ENCODE data around the gene TMEM179. TPM values are rescaled to one million over a fixed set of nuclear protein-coding genes. Genes with fewer than 3 reads are reported as not detected.

TMEM179 gene
- total and polyA plus RNA-seq, 12 donors = 0.17 to 1.0 (median 0.39) TPM; not detected in 5

DNA sequence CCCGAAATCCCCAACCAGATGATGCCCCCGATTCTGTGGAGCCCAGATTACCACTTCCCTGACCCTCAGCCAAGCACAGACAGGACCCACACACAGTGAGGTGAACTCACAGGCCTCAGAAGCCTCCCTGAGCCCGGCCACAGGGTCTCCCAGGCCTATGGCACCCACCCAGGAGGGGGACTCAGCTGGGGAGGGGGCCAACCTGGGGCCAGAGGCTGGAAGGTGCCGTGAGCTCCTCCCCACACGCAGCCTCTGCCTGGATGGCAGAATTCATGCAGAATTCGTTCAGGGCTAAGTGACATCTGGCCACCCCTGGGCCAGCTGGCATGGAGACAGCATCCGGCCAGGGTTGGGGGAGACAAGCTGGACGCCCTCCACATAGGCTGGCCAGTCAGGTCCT lies 11.8 kb downstream of the TMEM179 start:
- peaks cover 0 to 20% (median 8%) of the 10 kb centered on the region in 7 donors for H3K27me3 ChIP-seq
- intact Hi-C loops (cut with DNase I) = no loop called here
- H3K4me3 ChIP-seq = no peak overlapping the region
- 56 to 60% methylated on average over 8 of the region's 8 CpGs for WGBS, 2 donors
- no peaks in the 10 kb centered on the region for H3K9me3 ChIP-seq
- peaks cover 0 to 21% (median 3%) of the 10 kb centered on the region in 9 donors for H3K4me1 ChIP-seq
- TF ChIP-seq, protein P1, sequence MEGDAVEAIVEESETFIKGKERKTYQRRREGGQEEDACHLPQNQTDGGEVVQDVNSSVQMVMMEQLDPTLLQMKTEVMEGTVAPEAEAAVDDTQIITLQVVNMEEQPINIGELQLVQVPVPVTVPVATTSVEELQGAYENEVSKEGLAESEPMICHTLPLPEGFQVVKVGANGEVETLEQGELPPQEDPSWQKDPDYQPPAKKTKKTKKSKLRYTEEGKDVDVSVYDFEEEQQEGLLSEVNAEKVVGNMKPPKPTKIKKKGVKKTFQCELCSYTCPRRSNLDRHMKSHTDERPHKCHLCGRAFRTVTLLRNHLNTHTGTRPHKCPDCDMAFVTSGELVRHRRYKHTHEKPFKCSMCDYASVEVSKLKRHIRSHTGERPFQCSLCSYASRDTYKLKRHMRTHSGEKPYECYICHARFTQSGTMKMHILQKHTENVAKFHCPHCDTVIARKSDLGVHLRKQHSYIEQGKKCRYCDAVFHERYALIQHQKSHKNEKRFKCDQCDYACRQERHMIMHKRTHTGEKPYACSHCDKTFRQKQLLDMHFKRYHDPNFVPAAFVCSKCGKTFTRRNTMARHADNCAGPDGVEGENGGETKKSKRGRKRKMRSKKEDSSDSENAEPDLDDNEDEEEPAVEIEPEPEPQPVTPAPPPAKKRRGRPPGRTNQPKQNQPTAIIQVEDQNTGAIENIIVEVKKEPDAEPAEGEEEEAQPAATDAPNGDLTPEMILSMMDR (IDR thresholded peaks at IDR 0.05) = no peak
- ATAC-seq = peak in 2 of 8 donors; percentile 0 to 3
- no peak overlapping the region for H3K27ac ChIP-seq
- DNase-seq = peak in 1 of 2 donors; percentile 10
- H3K36me3 ChIP-seq = peaks cover 0 to 18% (median 0%) of the 10 kb centered on the region in 9 donors

DNA sequence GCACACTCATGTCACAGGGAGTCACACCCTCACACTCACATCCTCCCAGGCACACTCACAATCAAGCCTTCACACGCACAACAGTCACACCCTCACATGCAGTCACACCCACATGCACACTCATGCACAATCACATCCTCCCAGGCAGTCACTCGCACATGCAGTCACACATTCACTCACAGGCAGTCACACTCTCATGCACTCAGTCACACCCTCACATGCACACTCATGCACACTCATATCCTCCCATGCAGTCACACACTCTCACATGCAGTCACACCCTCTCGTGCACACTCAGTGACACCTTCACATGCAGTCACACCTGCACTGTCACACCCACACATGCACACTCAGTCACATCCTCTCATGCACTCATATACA lies 12.3 kb downstream of the TMEM179 start:
- no peak overlapping the region for H3K4me3 ChIP-seq
- H3K36me3 ChIP-seq = peaks cover 0 to 18% (median 0%) of the 10 kb centered on the region in 9 donors
- intact Hi-C loops (cut with DNase I) = no loop called here
- peak in 1 of 2 donors; percentile 2 for DNase-seq
- TF ChIP-seq, protein P1 (IDR thresholded peaks at IDR 0.05) = no peak
- peaks cover 2 to 26% (median 8%) of the 10 kb centered on the region in 9 donors for H3K4me1 ChIP-seq
- ATAC-seq = peak in 2 of 8 donors; percentile 0
- peaks cover 0 to 20% (median 4%) of the 10 kb centered on the region in 7 donors for H3K27me3 ChIP-seq
- no peak overlapping the region for H3K27ac ChIP-seq
- H3K9me3 ChIP-seq = no peaks in the 10 kb centered on the region
- 72 to 86% methylated on average over 3 of the region's 3 CpGs for WGBS, 2 donors

DNA sequence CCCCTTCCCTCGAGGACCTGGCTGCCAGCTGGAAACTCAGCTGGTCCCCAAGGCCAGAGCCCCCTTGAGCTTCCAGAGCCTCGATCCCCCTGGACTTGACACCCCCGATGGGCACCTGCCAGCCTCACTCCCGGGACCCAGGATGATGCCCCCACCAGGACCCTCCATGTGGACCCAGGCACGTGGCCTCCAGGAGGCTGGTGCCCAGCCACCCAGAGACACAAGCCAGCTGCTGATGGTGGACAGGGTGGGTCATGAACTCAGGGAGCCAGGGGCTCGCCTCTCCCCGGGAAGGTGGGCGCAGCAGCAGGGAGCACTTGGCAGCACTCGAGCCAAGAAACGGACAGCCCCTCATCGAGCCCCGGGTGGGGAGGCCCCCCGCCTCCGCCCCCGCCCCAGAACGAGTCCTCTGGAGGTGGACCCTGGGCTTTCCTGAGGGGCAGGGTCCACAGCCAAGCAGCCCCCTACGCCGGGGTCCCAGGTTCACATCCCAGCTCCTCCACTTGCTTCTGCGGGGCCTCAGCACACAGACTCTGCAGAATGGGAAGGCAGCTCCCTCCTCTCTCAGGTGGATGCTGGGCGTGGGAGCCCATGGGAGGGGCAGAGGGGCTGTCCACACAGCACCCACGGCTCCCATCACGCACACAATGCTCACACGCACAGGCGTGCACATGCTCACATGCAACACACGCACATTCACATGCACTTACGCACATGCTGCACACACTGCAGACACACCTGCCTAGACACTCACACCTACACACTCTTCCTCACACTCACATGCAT lies 12.9 kb downstream of the TMEM179 start:
- Histone ChIP-seq H3K27ac (no peak overlapping the region), H3K9me3 (no peaks in the 10 kb centered on the region), H3K36me3 (peaks cover 0 to 18% (median 0%) of the 10 kb centered on the region in 9 donors), H3K4me3 (no peak overlapping the region), H3K27me3 (peaks cover 0 to 20% (median 4%) of the 10 kb centered on the region in 7 donors), H3K4me1 (peaks cover 5 to 32% (median 11%) of the 10 kb centered on the region in 9 donors)
- intact Hi-C loops (cut with DNase I) = no loop called here
- TF ChIP-seq, protein P1 (IDR thresholded peaks at IDR 0.05) = no peak
- ATAC-seq (peak in 1 of 8 donors; percentile 0), DNase-seq (peak in 1 of 2 donors; percentile 19)
- WGBS, 2 donors = 73 to 76% methylated on average over 26 of the region's 26 CpGs

DNA sequence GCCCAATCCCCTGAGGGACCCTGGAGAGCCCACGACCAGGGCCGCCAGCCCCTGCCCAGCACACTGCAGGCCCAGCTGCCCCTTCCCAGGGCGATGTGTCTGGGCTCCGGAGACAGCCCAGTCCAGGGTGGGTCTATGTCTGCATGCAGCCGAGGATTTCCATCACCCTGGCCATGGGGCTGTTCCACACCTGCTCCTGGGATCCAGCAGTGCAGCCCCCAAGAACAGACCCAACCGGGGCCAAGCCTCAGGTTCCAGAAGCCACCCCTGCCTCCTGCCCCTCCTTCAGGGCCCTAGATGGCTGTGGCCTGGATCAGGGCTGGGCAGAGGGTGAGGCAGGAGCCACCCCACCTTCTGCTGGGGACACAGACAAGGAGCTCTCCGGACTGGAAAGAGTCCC lies 13.5 kb downstream of the TMEM179 start:
- no peak overlapping the region for H3K4me3 ChIP-seq
- ATAC-seq (no peak), DNase-seq (peak in 1 of 2 donors; percentile 10)
- peaks cover 5 to 39% (median 14%) of the 10 kb centered on the region in 9 donors for H3K4me1 ChIP-seq
- peaks cover 0 to 14% (median 4%) of the 10 kb centered on the region in 7 donors for H3K27me3 ChIP-seq
- peaks cover 0 to 18% (median 0%) of the 10 kb centered on the region in 9 donors for H3K36me3 ChIP-seq
- 66 to 70% methylated on average over 7 of the region's 7 CpGs for WGBS, 2 donors
- no peak overlapping the region for H3K27ac ChIP-seq
- H3K9me3 ChIP-seq = no peaks in the 10 kb centered on the region
- intact Hi-C loops (cut with DNase I) = no loop called here
- TF ChIP-seq, protein P1 (IDR thresholded peaks at IDR 0.05) = no peak
